Bronchus fibroblast of lung (primary cell): ENCODE measurements around the gene RHOF. TPM values are rescaled to one million over a fixed set of nuclear protein-coding genes. Genes with fewer than 3 reads are reported as not detected.

Source experiments
- total RNA-seq: library from RNA; depleted of rRNA; stranded (reverse); fragments of >200 nt; gene quantifications from 2 replicates; pipeline ENCODE4 v1.2.3, GENCODE V29; 2015

Gene RHOF
- total RNA-seq = 26.8 and 35.5 TPM in 2 replicates

GRCh38 chr12:121793440-121793837 is at the start of gene RHOF:
TSS of gene RHOF (minus strand) at chr12:121793688. CDS start at chr12:121793633, 55 bp downstream.

GRCh38 chr12:121803861-121804416 is 10.5 kb upstream of the RHOF start, which contains the start of gene SETD1B:
TSS of gene SETD1B (plus strand) at chr12:121804009. CDS start at chr12:121804738, 729 bp downstream.

Other genes with a start within 250 kb of the RHOF start
- gene KDM2B, start 212.7 kb downstream of the RHOF start, total RNA-seq = 34.1 and 39.4 TPM in 2 replicates
- 8.9 and 13.8 TPM in 2 replicates for gene ORAI1, start 167.2 kb downstream of the RHOF start, total RNA-seq
- under 0.01 and 0.59 TPM in 2 replicates for gene MORN3, start 124.0 kb downstream of the RHOF start, total RNA-seq
- 8.8 and 10.4 TPM in 2 replicates for gene TMEM120B, start 80.9 kb downstream of the RHOF start, total RNA-seq
- gene SETD1B, start 10.3 kb upstream of the RHOF start, total RNA-seq = 4.3 and 5.0 TPM in 2 replicates
- 0.84 and 1.3 TPM in 2 replicates for gene HPD, start 65.2 kb upstream of the RHOF start, total RNA-seq
- 132 and 149 TPM in 2 replicates for gene PSMD9, start 95.1 kb upstream of the RHOF start, total RNA-seq
- gene CFAP251, start 124.9 kb upstream of the RHOF start, total RNA-seq = 2.4 and 3.9 TPM in 2 replicates
- 3.4 and 6.1 TPM in 2 replicates for gene BCL7A, start 228.2 kb upstream of the RHOF start, total RNA-seq